GM19328 (cell line): Measurements from ENCODE around the gene CD44.
A peak's percentile ranks its signal among the peaks of the same experiment; 100 is the strongest.

Experiments used
- ATAC-seq: cut with Tn5 transposase; IDR thresholded peaks from one replicate; pipeline ENCODE4 v1.9.1; 2021; ENCODE audit warnings: mild to moderate bottlenecking, moderate library complexity; ENCODE audit not compliant: unreplicated experiment

CD44 gene

DNA sequence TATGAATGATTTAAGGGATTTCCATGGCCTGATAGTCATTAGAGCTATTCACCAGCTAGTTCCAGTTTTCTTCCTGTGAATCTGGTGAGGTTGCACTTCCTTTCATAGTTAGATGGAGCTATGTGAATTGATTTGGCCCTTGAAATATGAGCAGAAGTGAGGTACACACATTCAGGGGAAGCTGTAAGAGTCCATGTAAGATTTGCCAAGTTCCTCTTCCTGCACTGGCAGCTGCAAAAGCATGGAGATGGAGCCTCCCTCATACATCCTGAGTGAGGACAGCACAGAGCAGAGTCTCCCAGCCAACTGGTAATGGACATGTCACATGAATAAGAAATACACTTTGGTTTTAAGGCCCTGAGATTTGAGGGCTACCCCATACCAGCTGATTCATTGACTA is 111.7 kb downstream of the CD44 start:
- no peak for ATAC-seq

DNA sequence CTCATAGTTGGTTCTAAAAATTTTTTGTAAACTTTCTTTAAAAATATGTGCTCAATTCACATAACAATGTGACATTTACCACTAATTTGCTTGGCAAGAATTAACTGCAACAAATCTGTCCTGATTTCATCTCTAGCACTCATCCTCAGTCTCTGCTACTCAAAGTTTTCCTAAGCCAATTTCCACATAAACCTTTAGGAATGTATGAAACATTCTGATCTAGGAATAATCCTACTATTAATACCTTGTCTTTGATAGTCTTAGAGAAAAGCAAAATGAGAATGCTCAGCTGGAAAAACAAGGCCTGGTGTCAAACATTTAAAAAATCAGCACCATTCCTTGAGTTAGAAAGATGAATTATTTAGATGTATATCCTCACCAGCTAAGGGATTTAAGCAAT is 114.3 kb downstream of the CD44 start:
- ATAC-seq, result no peak

DNA sequence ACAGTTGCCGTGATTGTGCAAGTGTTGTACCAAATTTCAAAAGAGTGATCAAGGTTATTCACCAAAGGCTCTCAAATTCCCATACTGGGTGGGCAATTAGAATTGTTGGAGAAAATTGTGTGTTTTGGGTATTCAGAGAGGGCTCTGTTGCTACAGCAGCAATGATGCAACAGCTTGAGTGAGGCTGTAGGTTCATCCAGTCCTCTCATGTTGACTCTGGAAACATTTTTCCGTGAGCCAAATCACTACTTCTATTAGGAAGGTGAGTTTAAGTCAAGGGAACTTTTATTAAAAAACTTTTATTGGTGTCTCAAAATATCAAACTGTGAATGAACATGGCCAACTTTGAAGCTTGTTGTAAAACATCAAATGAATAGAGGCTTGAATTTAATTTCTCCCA is 116.5 kb downstream of the CD44 start:
- ATAC-seq, result no peak

DNA sequence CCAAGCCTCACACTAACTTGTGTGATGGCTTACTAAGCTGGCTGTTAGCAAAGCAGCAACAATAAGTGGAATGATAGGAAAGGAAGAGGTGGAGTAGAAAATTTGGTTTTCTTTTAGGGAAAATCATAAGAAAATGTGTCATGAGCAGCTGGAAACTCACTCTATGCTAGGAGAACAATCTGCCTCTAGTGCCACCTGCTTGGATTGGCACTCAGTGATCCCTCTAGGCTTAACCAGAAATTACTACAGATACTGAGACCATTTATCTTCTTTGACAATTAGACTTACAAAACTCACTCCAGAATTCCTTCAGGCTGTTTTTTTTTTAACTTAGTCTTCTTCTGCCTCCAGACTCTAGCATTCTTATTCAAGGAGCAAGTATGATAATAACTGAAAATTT is 117.3 kb downstream of the CD44 start:
- ATAC-seq, result no peak

DNA sequence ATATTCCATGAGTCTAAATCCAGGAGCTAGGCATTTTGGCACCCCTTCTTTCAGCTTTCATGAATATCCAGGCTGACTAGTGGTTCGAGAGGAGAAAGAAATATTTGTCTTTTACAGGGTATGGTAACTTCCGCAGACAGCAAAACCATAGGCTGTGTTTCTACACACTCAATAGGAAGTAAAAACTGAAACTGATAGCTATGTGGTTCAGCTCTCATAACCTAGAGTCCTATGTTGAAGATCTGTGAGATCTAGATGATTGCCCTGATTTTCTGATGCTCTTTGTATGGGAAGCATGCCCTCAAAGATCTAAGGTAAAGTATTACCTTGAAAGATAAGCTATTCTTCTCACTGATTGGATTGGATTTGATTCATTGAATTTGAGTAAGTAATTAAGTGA is 118.3 kb downstream of the CD44 start:
- ATAC-seq, result peak; percentile 95

DNA sequence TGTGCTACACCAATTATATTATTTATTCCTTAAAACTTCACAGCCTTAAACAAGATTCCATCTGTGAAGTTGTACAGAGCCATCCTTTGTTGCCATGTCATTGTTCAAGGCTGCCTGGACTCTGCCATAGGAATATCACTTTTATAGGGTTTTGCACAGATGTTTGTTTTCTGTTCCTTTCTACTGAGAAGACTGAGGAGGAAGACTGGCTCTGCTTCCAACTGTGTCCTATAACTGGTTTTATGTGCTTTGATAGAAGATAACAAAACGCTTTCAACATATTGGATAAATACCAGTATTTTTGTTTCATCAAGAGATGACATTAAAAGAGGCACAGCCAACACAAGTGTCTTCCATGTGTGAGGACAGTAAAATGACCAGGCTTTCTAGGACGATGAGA is 120.6 kb downstream of the CD44 start:
- ATAC-seq, result no peak

DNA sequence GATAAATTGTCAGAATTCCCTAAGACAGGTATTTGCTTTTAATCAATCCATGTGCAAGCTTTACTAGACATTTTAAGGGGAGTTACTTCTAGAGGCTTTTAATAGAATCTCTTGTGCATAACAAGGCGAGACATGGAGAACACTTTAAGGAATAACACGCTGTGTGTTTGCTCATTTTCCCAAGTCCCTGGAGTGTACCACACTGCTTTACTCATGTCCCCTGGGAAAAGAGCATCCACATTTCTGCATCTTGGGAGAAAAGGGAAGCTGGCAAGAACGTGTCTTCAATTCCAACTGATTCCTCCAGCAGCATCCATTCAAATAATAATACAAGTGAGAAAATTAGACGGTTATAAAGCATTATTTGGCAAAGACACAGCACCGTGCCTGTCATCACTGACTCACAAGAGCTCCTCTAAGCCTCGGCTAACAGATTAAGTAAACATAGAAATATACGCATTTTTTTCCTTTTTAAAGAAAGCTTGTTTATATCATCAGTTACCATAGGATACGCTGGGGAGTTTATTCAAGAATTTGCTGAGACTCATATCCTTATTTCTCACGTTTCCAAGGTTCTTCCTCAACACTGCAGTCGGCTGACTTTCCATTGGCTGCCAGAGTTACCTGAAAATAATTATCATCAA is 121.5 kb downstream of the CD44 start:
- no peak for ATAC-seq

DNA sequence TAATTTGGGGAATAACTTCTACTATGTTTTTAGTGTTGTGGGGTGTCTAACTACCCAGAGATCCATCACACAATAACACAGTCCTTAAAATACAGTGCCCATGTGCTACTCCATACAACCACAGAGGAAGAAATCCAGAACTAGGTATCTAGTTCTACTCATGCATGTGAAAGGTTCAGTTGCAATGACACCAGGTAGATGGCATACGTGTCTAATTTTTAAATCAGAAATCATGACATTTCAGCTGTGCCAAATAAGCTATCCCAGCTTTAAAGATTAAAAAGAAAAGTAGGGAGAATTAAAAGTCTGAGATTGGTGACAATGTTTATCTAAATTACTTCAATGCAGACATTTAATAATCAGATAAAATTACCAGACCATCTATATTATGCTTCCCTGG is 122.2 kb downstream of the CD44 start:
- ATAC-seq, result no peak

DNA sequence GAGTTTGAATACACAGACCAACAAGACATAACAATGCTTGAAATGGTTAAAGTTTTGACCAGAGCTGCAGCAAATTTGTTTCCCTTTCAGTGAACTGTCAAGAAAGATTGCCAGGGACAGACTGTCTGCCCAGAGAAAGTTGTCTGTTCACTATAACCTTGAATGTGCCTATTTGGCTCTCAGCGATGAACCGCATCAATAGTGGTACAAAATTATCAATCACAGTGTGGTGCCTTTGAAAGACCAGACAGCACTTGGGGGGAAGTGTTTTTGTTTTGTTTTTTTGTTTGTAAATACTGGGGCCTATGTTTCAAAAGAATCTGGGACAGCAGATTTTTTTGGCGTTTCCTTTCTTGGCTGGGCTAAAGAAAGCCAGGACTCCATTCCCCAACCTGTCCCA is 123.1 kb downstream of the CD44 start:
- no peak for ATAC-seq

DNA sequence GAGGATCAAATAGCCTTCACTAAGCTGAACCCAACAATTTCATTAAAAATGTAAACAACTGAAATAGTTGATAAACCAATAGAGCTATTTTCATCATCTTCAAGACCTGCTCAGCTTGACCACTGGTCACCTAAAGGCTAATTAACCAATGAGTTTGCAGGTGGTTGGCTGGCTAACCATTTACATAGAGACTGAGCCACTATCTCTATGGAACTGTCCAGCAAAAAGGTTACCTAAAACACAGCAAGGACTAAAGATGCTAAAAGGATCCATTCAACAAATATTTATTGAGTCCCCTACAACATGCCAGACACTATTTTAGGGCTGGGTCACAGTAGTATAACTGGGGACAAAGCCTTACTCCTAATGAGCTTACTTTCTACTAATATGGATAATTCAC is 123.8 kb downstream of the CD44 start:
- no peak for ATAC-seq

DNA sequence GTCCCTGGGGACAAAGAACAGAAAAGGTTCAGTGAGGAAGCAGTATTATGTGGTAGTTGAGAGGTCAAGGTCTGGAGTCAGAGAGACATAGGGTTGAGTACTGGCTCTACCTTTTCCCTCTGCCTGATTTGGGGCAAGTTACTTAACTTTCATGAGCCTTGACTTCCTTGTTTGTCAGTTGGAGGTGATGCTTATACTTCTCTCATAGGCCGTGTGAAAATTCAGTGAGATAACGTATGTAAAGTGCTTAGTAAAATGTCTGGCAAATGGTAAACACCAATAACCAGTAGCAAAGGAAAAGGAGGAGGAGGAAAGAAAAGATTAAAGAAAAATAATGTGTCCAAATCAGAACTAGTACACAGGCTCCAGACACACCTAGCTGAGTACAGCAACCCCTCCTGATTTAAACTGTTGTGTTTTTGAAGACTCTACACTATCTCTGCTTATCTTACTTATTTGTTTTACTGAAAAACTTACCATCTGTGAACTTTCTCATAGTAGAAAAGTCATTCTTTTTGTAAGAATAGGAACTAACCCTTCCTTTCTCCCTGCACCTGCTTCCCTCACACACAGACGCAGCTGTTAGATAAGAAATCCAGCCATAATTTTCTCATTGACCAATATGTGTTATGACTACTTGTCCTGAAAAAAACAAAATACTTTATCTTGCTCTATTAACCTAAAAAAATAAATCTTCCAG is 126.9 kb downstream of the CD44 start:
- no peak for ATAC-seq

DNA sequence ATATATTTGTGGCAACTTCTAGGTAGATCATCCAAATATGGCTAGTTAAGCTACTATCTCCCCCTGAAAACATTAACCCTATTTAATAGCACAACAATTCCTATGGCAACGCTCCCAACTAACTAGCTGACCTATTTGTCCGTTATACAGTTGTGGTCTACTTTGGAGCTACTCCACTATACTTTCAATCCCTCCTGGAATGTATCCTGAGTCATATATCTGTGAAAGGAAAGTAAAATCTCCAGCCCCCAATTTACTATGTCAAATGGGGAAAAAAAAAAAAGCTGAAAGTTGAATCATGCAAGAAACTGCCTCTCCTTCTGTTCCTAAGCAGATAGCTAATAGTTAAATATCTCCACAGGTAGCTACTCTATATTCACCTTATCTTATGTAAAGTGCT is 128.5 kb downstream of the CD44 start:
- ATAC-seq, result no peak

DNA sequence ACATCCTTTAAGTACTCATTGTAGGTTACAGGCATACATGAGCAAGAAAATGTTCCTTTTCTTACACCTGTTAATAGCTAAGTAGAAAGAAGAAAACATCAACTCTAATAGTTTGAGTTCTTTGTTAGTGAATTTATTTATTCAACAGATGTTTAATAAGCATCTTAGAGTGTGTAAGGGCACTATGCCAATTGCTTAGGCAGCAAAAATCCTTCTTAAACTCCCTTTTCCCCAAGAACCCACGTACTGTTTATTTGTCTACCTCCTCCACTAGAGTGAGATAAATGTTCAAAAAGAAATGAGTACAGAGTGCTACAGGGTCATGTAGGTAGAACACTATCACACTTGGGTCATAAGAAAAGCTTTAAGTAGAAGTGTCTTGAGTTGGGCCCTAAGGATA is 131.4 kb downstream of the CD44 start:
- no peak for ATAC-seq

DNA sequence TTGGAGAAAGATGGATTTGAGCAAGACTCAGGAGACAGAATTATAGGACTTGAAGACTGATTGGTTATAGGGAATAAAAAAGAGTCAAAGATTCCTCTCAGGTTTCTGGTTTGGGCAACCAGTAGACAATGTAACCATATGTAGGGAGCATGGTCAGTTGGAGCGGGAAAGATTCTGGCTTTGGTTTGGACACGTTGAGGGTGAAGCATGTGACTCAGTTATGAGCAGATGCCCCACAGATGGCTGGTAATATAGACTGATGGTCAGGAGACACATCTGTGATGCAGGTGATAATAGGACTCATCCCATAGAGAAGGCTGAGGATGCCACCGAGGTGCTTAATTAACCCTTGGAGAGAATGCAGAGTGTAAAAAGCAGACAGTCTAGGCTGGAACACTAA is 132.1 kb downstream of the CD44 start:
- no peak for ATAC-seq

DNA sequence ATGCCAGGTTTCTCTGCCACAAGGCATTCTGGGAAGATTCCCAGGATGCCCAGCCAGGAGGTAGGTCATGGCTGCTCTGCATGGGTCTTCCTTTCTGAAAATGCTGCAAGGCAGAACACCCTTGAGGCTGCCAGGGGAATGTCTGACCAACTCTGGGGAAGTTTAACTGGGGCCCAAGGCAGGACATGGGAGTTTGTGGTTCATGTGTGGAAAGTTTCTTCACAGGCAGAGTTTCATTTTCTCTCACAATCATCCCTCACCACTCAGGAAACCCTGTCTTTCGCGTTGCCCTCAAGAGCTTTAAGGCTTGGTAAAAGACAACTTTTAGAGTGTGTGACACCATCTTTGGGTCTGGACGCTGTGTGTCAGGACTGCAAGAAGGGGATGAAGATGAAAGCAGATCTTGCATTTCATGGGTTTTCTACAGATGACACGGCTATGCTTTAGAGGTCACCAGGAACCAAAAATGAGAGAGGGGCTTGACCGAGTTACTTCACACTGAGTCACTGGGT is 133.5 kb downstream of the CD44 start:
- peak; percentile 73 for ATAC-seq

DNA sequence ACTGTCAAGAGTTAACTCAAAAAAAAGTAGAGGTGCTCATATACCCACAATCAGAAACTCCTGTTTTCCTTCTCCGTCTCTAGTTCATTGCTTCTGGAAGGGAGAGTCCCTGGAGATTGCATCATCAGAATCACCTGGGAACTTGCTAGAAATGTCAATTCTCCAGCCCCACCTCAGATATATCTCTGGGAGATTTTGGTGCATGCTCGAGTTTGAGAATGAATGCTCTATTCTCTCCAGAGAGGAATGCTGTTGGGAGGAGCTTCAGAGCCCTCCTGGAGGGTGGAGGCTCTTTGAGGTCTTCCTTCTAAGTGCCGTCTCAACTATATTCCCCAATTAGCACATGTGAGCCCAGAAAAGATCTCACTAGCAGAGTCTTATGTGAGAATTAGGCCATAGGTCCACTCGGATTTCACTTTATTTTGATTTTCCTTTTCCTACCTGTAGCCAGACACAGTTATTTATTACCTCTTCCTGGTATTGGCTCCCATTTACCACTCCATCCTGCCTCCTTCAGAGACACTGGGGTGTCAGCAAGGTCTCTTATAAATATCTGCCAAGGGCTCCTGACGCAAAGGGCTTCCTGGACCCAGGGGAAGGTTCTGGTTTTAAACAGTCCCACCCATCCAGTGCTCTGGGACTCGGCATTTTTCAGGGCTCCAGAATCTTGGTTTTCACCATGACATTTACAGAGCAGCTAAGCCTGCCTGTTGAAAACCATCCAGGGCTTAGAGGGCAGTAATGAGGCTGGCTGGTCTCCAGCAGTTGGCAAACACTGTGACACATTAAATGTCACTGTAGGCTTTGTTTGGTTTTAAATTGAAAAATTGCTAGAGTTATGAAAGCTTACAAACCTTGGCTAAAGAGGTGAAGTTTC is 136.2 kb downstream of the CD44 start:
- no peak for ATAC-seq

DNA sequence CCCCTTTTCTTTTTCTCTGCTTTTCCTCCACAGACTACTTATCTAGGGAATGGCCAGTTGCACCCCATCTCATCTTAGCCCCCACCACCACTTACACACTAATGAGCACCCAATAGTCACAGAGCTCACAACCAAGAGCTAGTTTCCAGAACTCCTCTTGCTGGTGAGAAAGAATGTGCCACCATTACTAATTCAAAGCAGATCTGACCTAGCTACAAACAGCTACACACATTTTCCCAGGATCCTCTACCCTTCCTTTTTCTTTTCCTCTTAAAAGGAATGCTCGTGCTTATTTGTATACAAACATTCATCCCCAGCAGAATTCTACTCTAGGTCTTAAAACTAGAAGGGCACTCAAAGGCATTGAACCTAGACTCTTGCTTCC is 136.8 kb downstream of the CD44 start:
- no peak for ATAC-seq

DNA sequence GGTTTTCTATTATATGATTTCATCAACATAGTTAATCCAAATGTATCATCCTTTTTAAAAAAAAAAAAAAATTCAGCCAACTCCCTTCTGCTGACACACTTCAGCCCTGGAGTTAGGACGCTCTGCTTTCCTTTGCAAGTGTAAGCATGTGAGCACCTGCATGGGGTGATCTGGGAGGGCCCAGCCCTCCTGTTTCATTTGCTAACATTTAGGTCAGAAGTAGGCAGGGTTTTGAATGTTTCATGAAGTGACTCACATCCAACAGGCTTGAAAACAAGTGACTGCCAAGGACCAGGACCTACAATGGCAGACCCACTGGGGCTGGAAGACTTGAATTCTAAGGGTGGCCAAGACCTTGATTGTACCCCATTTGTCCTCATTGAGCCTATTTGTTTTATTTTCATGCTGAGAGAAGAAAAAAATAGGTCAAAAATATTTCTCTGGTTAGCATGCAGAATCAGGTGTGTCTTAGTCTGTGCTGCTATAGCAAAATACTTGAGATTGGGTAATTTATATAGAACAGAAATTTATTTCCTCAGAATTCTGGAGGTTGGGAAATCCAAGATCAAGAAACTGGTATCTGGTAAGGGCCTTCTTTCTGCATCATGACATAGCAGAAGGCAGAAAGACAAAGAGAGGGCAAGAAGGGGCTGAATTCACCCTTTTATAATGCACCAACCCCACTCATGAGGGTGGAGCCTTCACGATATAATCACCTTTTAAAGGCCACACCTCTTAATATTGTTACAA is 137.6 kb downstream of the CD44 start:
- no peak for ATAC-seq

DNA sequence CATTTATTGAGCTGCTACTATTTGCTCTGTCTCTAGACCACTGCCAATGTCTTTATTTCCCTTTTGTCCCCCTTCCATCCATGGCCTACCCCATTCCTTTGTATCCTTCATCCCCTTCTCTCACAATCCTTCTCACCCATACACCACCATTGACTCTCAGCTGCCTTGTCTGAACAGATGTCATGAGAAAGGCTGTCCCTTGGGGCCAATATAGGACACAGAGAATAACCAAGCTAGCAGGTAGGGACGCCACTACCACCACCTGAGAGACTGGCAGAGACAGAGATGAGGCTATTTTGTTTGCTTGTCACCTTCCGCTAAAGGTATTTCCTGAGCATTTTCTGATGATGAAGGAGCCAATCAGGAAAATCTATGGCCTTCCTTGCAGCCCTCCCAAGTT is 138.9 kb downstream of the CD44 start:
- ATAC-seq, result no peak

DNA sequence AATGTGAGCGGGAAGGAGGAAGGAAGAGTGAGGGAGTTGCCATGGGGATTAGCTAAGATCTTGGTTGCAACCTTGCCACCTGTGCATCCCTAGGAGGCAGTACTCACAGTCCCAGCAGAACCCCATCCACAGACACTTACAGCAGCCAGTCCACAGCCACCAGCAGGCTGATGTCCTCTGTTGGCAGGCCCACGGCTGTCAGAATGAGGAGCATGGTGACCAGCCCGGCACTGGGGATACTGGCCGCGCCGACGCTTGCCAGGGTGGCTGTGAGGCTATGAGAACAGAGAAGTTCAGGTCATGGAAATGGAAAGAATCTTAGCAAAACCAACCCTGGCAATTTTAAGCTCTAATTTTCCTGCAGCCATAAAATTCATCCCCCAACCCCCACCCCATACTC is 141.8 kb downstream of the CD44 start:
- ATAC-seq, result no peak

DNA sequence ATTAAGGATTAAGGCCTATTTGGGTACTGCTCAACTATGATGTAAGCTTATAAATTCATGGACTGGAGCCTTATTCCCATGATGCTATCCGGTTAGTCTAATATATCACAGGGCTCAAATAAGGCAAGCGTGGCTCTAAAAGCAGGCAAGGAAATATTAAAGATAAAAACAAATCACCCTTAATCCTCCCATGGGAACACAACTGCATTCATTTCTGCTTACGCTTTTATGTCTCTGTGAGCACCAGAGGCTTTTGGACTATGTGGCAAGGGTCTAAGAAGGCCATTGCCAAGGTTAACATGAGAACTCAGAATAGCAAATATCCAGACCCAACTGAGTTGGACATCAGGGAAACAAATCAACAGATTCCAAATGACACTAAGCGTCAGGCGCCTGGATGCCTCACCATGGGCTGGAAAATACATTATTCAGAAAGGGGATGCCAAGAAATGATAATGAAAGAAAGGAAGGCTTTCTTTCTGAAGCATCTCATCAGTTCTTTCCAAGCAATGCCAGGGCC is 142.3 kb downstream of the CD44 start:
- ATAC-seq, result no peak
